ENCODE data around the gene CNTN5.

Gene CNTN5

GRCh38 chr11:100338144-100338840 is 1317.5 kb downstream of the CNTN5 start:
- no peak for DNase-seq (ENCODE audit: low read depth)

GRCh38 chr11:100340466-100341319 is 1319.9 kb downstream of the CNTN5 start:
- no peak for DNase-seq (ENCODE audit: low read depth)

DNA sequence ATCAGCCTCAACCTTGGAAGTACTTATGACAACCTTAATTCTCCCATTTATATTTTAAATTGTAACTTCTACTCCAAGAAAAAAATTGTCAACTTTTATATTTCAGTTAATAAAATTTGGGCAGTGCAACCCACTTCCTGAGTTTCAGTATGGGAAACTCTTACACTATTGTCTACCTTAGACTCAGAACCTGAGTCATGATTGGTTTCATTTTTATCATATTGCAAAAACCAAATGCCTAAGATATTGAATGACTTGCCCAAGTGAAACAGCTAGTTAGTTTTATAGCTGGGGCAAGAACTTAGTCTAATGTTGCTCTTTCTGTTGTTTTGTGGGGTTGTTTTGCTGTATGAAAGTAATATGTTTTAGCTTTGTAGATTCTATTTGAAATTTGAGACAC is 1332.3 kb downstream of the CNTN5 start:
- no peak for DNase-seq (ENCODE audit: low read depth)

- DNase-seq (ENCODE audit: low read depth) = no peak
These were observed 1334.0 kb downstream of the CNTN5 start for GRCh38 chr11:100354736-100355135.

DNA sequence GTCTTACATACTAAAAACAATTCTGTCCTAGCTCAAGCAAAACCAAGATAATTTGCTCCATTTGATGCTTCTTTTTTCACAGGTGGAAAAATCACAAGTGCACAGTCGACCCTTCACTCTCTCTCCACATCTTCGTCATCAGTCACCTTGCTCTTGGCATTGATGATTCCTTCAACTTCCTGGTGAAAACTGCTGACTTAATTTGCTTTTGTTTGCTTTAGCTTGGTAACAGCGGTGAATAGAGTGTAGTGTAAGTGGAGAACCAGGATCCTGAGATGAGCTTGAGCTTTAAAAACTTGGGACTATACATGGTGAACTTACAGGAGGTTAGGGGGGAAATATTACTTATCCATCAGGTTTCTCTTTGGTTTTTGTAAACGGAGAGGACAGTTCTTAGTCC is 1335.3 kb downstream of the CNTN5 start:
- DNase-seq (ENCODE audit: low read depth) = no peak

- DNase-seq (ENCODE audit: low read depth) = no peak
These were observed 1338.5 kb downstream of the CNTN5 start for GRCh38 chr11:100359281-100359680.

DNA sequence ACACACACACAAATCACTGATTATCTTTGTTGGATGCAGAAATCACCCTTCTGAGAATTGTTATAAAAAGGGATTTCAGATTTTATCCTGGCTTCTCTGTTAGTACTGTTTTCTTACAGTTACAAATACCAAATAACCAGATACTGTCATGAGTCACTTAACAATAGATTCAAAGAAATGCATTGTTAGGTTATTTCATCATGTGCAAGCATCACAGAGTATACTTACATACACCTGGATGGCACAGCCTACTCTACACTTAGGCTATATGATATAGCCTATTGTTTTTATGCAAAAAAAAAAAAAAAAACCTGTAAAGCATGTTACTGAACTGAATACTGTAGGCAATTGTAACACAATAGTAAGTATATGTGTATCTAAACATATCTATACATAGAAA is 1347.1 kb downstream of the CNTN5 start:
- no peak for DNase-seq (ENCODE audit: low read depth)

DNA sequence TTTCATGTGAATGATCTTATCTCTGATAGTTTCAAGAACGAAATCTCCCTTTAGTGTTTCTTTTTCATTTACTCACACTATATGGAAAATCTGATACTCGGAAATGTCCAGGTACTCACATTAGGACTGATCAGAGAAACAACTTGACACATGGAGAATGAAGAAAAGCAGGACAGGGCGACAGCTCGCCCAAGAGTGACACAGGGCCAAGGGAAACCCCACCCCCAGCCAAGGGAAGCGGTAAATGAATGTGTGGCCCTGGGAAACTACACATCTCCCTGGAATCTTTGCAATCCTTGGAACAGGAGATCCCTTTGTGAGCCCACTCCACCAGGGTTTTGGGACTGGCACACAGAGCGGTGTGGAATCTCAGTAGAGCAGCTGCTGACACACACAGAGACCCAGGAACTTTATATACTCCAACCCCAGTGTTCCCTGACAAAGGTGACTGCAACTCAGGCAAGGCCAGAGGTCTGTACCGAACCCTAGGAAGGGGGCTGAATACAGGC is 1362.7 kb downstream of the CNTN5 start:
- DNase-seq (ENCODE audit: low read depth) = no peak

GRCh38 chr11:100396266-100396665 is 1375.5 kb downstream of the CNTN5 start:
- no peak for DNase-seq (ENCODE audit: low read depth)

DNA sequence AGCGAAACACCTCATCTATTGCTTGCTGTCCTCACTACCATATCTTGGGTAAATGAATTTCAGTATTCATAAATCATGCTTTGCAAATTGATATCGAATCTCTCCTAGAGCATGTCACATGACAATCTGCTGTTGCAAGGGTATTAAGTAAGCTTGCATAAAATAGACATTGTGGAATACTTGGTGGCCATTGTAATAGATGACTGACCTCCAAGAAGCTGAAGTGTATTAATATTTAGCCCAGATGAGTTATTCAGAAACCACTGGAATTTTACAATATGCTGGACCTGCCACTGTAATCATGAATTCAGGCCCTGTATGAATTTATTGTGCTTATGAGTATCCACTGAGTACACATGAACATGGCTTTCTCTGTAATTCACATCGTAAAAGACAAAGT is 1376.7 kb downstream of the CNTN5 start:
- DNase-seq (ENCODE audit: low read depth) = no peak

GRCh38 chr11:100403816-100404215 is 1383.1 kb downstream of the CNTN5 start:
- DNase-seq (ENCODE audit: low read depth) = no peak

GRCh38 chr11:100404907-100405306 is 1384.2 kb downstream of the CNTN5 start:
- no peak for DNase-seq (ENCODE audit: low read depth)
